GM19193 (cell line): ENCODE data around the gene ARL4C.

Experiments used
- POLR2A ChIP-seq: IDR thresholded peaks from 4 replicates; pipeline ENCODE4 v1.6.1; 2011; ENCODE audit not compliant: insufficient read depth, insufficient read length; ENCODE audit errors: extremely low read depth

Gene ARL4C

GRCh38 chr2:234491897-234492296, 5.0 kb downstream of the ARL4C start:
- TF ChIP-seq POLR2A, result no peak

- TF ChIP-seq POLR2A, result no peak
Measured at GRCh38 chr2:234491281-234491680, 5.6 kb downstream of the ARL4C start.

GRCh38 chr2:234490271-234491091, 6.4 kb downstream of the ARL4C start:
- TF ChIP-seq POLR2A, result no peak

- no peak for TF ChIP-seq POLR2A
Measured at GRCh38 chr2:234488913-234489451, 7.9 kb downstream of the ARL4C start.

- TF ChIP-seq POLR2A, result no peak
Measured at GRCh38 chr2:234488486-234488885, 8.4 kb downstream of the ARL4C start.

GRCh38 chr2:234487356-234487755, 9.5 kb downstream of the ARL4C start:
- TF ChIP-seq POLR2A, result no peak

GRCh38 chr2:234483568-234484251, 13.2 kb downstream of the ARL4C start:
- no peak for TF ChIP-seq POLR2A

- TF ChIP-seq POLR2A, result no peak
Measured at GRCh38 chr2:234481301-234481700, 15.6 kb downstream of the ARL4C start.

GRCh38 chr2:234480337-234480736, 16.5 kb downstream of the ARL4C start:
- no peak for TF ChIP-seq POLR2A

GRCh38 chr2:234479465-234479864, 17.4 kb downstream of the ARL4C start:
- no peak for TF ChIP-seq POLR2A

GRCh38 chr2:234478121-234478858, 18.6 kb downstream of the ARL4C start:
- TF ChIP-seq POLR2A, result no peak

- TF ChIP-seq POLR2A, result no peak
Measured at GRCh38 chr2:234476766-234477165, 20.1 kb downstream of the ARL4C start.

GRCh38 chr2:234474654-234475053, 22.2 kb downstream of the ARL4C start:
- TF ChIP-seq POLR2A, result no peak

- TF ChIP-seq POLR2A, result no peak
Measured at GRCh38 chr2:234472155-234472554, 24.7 kb downstream of the ARL4C start.

GRCh38 chr2:234469972-234470371, 26.9 kb downstream of the ARL4C start:
- TF ChIP-seq POLR2A, result no peak

- no peak for TF ChIP-seq POLR2A
Measured at GRCh38 chr2:234469251-234469845, 27.5 kb downstream of the ARL4C start.

- TF ChIP-seq POLR2A, result no peak
Measured at GRCh38 chr2:234468503-234468902, 28.4 kb downstream of the ARL4C start.
